ENCODE results near the gene ZFC3H1.

- TF ChIP-seq, protein P1, sequence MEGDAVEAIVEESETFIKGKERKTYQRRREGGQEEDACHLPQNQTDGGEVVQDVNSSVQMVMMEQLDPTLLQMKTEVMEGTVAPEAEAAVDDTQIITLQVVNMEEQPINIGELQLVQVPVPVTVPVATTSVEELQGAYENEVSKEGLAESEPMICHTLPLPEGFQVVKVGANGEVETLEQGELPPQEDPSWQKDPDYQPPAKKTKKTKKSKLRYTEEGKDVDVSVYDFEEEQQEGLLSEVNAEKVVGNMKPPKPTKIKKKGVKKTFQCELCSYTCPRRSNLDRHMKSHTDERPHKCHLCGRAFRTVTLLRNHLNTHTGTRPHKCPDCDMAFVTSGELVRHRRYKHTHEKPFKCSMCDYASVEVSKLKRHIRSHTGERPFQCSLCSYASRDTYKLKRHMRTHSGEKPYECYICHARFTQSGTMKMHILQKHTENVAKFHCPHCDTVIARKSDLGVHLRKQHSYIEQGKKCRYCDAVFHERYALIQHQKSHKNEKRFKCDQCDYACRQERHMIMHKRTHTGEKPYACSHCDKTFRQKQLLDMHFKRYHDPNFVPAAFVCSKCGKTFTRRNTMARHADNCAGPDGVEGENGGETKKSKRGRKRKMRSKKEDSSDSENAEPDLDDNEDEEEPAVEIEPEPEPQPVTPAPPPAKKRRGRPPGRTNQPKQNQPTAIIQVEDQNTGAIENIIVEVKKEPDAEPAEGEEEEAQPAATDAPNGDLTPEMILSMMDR (IDR thresholded peaks at IDR 0.05), result no peak
- TF ChIP-seq POLR2AphosphoS5 (IDR thresholded peaks at IDR 0.05) (no peak), POLR2A (IDR thresholded peaks at IDR 0.05) (no peak)
Observed at GRCh38 chr12:71702590-71702989, 38.9 kb upstream of the ZFC3H1 start.
